GM18505 (cell line): Measurements from ENCODE around the gene JCAD.
"Not testable (repeated sequence)": the region's sequence is repeated elsewhere in the genome, so short reads cannot be mapped to it uniquely, and the experiment has no call there.

Experiments used
- ATAC-seq: cut with Tn5 transposase; IDR thresholded peaks from one replicate; pipeline ENCODE4 v1.9.1; 2021; ENCODE audit not compliant: unreplicated experiment
- POLR2A ChIP-seq: IDR thresholded peaks from 4 replicates; pipeline ENCODE4 v1.6.1; 2011; ENCODE audit warnings: borderline replicate concordance; ENCODE audit not compliant: insufficient read depth, insufficient read length; ENCODE audit errors: extremely low read depth

The JCAD gene

GRCh38 chr10:30000802-30001571 lies 58.4 kb downstream of the JCAD start:
- no peak for ATAC-seq
- TF ChIP-seq POLR2A, result no peak

DNA sequence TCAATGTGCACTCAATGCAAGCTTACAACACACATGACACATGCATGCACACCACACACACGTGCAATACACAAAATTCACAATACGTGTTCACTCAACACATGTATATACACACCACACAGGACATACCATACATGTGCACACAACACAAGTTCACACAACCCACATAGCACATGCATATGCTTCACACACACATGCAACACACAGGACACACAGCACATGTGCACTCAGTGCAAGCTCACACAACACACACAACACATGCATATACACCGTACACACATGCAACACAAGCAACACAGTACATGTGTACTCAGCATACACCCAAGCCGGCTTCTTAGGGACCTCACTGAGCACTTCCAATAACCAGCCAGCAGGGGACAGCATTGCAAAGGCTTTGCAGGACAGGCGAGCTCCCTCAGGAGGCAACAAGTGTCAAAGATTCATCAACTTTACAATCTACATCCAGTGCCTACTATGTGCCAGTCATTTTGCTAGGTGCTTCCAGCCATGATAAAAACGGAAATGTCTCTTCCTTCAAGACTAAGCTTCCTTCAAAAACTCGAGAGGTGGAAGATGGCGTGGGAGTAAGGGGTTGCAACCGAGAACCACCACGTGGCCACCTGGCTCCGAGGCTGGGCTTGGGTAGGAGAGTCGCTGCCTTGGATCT lies 61.1 kb downstream of the JCAD start:
- no peak for ATAC-seq
- no peak for TF ChIP-seq POLR2A

DNA sequence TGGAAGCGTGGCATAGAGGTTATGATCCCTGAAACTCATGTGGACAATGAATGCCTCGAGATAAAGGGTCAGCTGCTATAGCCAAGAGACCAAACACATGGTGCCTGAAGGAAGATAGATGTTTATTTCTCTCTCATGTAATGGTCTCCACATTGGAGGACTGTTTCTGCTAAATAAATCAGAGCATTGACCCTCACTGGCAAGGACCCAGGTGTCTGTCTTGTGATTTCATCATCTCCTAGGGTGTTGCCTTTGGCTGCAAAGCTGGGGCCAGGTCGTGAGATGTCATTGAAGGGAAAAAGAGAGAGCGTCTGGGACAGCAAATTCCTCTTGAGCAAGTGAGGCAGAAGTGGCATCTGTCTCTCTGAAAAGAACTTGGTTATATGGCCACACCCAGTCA lies 64.6 kb downstream of the JCAD start:
- ATAC-seq, result no peak
- no peak for TF ChIP-seq POLR2A

- no peak for ATAC-seq
- TF ChIP-seq POLR2A, result no peak
Measured at GRCh38 chr10:29993319-29993915, 66.0 kb downstream of the JCAD start.

- no peak for TF ChIP-seq POLR2A
- ATAC-seq, result no peak
Measured at GRCh38 chr10:29992914-29993313, 66.5 kb downstream of the JCAD start.

DNA sequence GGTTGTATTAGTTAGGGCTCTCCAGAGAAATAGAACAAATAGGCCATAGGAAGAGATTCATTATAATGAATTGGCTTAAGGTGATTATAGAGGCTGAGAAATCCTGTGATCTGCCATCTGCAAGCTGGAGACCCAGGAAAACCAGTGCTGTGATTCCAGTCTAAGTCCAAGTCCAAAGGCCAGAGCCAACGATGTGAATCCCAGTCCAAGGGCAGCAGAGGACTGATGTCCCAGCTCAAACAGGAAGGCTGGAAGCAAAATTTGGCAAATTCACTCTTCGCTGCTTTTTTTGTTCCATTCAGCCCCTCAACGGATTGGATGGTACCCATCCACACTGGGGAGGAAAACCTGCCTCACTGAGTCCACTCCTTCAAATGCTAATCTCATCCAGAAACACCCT lies 68.0 kb downstream of the JCAD start:
- no peak for TF ChIP-seq POLR2A
- no peak for ATAC-seq

GRCh38 chr10:29987471-29987870 lies 71.9 kb downstream of the JCAD start:
- no peak for ATAC-seq
- no peak for TF ChIP-seq POLR2A

DNA sequence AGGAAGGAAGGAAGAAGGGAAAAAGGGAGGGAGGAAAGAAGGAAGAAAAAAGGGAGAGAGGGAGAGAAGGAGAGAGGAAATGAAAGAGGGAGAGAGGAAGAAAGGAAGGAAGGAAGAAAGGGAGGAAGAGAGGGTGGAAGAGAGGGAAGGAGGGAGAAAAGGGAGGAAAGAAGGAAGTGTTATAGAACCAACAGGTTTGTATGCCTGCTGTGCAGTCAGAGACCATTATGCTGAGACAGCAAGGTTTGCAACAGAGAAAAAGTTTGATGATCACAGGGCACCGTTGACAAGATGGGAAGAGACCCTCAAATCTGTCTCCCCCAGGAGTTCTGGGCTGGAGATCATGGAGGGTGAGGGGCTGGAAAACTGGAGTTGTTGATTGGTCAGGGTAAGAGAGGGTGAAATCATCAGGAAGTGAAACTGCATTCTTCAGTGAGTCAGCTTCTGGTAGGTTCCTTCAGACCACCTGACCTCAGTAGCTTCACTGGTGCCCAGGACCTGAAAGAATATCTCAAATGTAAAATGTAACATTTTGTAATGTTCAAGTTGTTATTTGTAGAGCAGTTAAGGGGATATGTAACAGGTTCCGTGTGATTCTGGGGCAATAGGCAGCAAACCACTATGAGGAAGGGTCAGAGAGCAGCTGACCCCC lies 76.3 kb downstream of the JCAD start:
- no peak for ATAC-seq
- no peak for TF ChIP-seq POLR2A

DNA sequence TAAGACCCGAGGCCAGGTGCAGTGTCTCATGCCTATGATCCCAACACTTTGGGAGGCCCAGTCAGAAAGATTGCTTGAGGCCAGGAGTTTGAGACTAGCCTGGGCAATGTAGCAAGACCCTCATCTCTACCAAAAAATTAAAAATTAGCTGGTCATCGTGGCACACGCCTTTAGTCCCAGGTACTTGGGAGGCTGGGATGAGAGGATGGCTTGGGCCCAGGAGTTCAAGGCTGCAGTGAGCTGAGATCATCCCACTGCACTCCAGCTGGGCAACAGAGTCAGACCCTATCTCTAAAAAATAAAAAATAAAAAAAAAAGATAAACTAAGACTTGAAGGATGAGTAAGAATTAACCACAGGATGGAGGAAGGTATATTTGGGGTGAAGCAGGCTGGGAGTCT lies 77.9 kb downstream of the JCAD start:
- no peak for ATAC-seq
- no peak for TF ChIP-seq POLR2A

DNA sequence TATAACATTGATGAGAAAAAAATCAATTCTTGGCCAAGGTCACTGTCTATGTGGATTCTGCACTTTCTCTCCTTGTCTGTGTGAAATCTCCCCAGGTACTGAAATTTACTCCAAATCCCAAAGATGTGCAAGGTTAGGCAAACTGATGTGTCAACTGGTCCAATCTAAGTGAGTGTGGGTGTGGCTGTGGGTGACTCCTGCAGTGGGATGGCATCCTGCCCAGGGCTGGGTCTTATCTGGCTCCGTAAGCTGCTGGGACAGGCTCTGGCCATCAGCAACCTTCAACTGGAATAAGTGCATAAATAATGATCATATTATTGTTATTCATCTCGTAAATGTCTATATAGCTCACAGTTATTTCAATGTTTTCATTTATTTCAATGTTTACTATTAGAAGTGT lies 79.3 kb downstream of the JCAD start:
- no peak for ATAC-seq
- no peak for TF ChIP-seq POLR2A

DNA sequence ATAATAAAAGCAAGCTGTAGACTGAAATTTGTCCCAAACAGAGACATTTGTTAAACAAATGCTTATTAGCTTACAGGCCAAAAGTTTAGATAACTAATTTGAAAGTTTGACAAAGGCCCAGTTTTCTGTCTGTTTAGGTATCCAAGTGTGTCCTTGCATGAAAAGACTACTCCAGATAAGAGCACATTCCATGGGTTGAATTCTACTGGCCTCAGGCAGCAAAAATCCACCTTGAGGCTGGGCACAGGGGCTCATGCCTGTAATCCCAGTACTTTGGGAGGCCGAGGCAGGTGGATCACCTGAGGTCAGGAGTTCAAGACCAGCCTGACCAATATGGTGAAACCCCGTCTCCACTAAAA lies 80.0 kb downstream of the JCAD start:
- not testable (repeated sequence) for ATAC-seq

DNA sequence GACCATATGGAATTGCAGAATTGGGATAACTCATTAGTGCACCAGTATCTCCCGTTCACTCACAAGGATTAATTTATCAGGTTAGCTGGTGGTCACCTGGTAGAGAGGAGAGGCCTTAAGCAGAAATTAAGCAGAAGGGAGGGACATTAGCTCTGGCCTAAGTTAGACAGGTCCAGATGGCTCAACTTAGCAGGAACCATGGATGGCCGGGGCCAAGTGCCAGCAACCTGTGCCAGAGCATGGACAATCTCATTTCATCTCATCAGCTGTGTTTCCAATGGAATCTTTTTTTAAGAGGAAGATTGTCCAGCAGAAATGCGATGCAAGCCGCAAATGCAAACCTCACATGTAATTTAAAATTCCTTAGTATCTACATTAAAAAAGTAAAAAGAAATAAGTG lies 82.2 kb downstream of the JCAD start:
- ATAC-seq, result no peak
- TF ChIP-seq POLR2A, result no peak

GRCh38 chr10:29976134-29976533 lies 83.3 kb downstream of the JCAD start:
- TF ChIP-seq POLR2A, result no peak
- no peak for ATAC-seq

DNA sequence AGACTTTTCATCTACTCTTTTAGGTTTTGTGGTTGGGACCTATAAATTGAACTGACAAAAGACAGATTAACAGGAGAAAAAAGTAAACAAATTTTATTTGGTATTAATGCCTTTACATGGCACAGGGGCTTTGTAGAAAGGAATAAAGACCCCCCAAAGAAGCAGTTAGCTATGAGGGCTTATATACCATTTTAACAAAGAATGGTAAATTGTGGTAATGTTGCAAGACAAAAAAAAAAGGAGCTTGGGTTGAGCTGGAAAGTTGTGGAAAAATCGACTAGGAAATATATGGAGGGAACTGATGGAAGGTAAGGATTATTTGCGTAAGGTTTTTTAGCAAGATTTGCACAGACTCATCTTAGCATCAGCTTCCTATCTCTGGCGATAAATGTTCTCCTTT lies 84.6 kb downstream of the JCAD start:
- no peak for ATAC-seq
- no peak for TF ChIP-seq POLR2A
